ENCODE measurements around the gene ZSCAN25.
A peak's percentile ranks its signal among the peaks of the same experiment; 100 is the strongest.
"Not testable (repeated sequence)": the region's sequence is repeated elsewhere in the genome, so short reads cannot be mapped to it uniquely, and the experiment has no call there.

ZSCAN25 gene

DNA sequence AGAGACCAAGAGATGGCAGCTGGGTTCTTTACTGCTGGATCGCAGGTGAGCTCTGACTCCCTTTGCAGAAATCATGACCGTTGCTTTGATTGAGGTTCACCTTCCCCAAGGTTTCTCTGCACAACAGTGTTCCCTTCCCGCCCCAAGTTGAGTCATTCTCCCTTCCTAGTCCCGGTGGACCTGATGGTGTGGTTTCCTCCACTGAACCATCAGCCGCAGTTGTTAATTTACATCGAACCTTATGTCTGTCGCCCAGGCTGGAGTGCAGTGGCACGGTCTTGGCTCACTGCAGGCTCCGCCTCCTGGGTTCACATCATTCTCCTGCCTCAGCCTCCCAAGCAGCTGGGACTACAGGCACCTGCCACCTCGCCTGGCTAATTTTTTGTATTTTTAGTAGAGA lies 5.8 kb downstream of the ZSCAN25 start:
- Mint-ChIP-seq H3K27me3 (no peaks in the 10 kb centered on the region), H3K4me3 (no peak overlapping the region), H3K36me3 (ENCODE audit: insufficient read depth) (peaks cover 49% of the 10 kb centered on the region), H3K9me3 (no peaks in the 10 kb centered on the region), H3K4me1 (peaks cover 54% of the 10 kb centered on the region), H3K27ac (ENCODE audit: low read depth) (no peak overlapping the region)
- no peak for DNase-seq (ENCODE audit: low spot score in 2 of 2)
- no peak for ATAC-seq (replicated peaks; ENCODE audit: extremely low read depth, poor library complexity, severe bottlenecking)

- Mint-ChIP-seq H3K9me3 (no peaks in the 10 kb centered on the region), H3K4me3 (peak overlapping the region; percentile 83), H3K27ac (ENCODE audit: low read depth) (peak overlapping the region; percentile 94), H3K27me3 (no peaks in the 10 kb centered on the region), H3K4me1 (peaks cover 48% of the 10 kb centered on the region), H3K36me3 (ENCODE audit: insufficient read depth) (peaks cover 54% of the 10 kb centered on the region)
- DNase-seq (ENCODE audit: low spot score in 2 of 2): no peak
- no peak for ATAC-seq (replicated peaks; ENCODE audit: extremely low read depth, poor library complexity, severe bottlenecking)
These were observed 6.4 kb downstream of the ZSCAN25 start for GRCh38 chr7:99623091-99623693.

DNA sequence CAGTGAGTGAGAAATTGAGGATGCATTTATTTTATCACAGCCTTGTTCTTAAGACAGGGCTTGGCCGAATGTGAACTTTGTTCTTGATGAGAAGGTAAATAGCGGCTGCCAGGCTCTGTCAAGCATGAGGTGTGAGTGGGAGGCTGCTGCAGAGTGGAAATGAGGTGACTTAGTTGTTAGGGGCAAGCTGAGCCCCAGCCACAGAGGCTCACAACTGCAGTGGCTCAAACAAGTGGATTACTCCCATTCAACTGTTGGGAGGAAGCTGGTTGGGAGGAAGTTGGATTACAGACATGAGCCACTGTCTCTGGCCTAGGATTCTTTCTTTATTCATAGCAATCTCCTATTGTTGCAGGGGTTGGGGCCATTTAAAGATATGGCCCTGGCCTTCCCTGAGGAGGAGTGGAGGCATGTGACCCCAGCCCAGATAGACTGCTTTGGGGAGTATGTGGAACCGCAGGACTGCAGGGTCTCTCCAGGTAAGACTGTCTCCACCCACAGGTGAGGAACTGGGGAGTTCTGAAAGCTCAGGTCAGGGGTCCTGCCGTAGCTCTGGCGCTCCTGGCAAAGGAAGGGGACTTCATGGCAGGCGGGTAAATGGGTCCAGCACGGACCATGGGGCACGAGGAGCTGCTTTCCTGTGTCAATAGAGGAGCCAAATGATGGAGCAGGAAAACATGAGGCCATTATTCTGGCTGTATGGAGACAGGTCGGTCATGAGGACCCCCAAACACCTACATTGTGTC lies 7.1 kb downstream of the ZSCAN25 start:
- peak; percentile 36 for ATAC-seq (replicated peaks; ENCODE audit: extremely low read depth, poor library complexity, severe bottlenecking)
- DNase-seq (ENCODE audit: low spot score in 2 of 2): no peak
- Mint-ChIP-seq H3K4me1 (peaks cover 42% of the 10 kb centered on the region), H3K9me3 (no peaks in the 10 kb centered on the region), H3K4me3 (peak overlapping the region; percentile 83), H3K36me3 (ENCODE audit: insufficient read depth) (peaks cover 58% of the 10 kb centered on the region), H3K27me3 (no peaks in the 10 kb centered on the region), H3K27ac (ENCODE audit: low read depth) (peak overlapping the region; percentile 94)

DNA sequence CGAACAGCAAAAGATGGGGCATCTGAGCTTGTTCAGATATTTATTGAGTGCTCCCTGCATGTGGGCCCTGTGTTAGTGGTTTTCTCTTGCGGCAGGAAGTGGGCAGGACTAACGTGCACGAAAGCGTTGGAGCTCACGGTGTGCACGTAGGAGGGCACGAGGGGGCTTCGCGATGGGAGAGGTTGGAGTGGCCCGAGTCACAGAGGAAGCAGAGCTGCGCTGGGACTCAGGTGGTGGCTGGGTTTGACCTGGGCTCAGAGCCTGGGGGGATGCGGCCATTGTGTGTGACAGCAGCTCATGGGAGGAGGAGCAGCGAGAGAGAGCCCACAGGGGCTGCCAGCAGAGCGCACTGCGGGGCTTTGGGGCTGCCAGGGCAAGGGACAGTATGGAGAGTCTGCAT lies 7.7 kb downstream of the ZSCAN25 start:
- H3K27me3 Mint-ChIP-seq: no peaks in the 10 kb centered on the region
- no peaks in the 10 kb centered on the region for H3K9me3 Mint-ChIP-seq
- DNase-seq (ENCODE audit: low spot score in 2 of 2): peak; percentile 60 to 71
- peak overlapping the region; percentile 83 for H3K4me3 Mint-ChIP-seq
- H3K4me1 Mint-ChIP-seq: peaks cover 36% of the 10 kb centered on the region
- H3K36me3 Mint-ChIP-seq (ENCODE audit: insufficient read depth): peaks cover 57% of the 10 kb centered on the region
- H3K27ac Mint-ChIP-seq (ENCODE audit: low read depth): peak overlapping the region; percentile 94
- ATAC-seq (replicated peaks; ENCODE audit: extremely low read depth, poor library complexity, severe bottlenecking): peak; percentile 97

DNA sequence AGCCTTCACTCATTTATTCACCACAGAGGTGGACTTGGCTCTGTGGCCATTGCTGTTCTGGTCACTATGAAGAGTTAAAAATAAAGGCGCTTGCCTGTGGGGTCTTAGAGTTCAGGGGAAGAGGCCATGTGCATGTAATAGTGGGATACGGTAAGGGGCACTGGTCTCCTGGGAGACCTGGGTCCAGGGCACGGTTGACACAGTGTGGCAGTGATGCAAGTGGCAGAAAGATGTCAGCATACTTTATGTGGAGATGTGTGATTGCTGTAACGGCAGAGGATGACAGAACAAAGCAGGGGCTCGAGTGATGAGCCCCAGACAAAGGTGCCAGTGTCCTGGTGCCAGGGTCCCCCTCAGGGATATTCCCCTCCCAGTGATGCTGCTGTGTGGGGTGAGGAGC lies 8.6 kb downstream of the ZSCAN25 start:
- no peaks in the 10 kb centered on the region for H3K9me3 Mint-ChIP-seq
- H3K36me3 Mint-ChIP-seq (ENCODE audit: insufficient read depth): peaks cover 52% of the 10 kb centered on the region
- peak overlapping the region; percentile 83 for H3K4me3 Mint-ChIP-seq
- H3K27me3 Mint-ChIP-seq: no peaks in the 10 kb centered on the region
- ATAC-seq (replicated peaks; ENCODE audit: extremely low read depth, poor library complexity, severe bottlenecking) (no peak), DNase-seq (ENCODE audit: low spot score in 2 of 2) (no peak)
- peaks cover 34% of the 10 kb centered on the region for H3K4me1 Mint-ChIP-seq
- peak overlapping the region; percentile 94 for H3K27ac Mint-ChIP-seq (ENCODE audit: low read depth)

DNA sequence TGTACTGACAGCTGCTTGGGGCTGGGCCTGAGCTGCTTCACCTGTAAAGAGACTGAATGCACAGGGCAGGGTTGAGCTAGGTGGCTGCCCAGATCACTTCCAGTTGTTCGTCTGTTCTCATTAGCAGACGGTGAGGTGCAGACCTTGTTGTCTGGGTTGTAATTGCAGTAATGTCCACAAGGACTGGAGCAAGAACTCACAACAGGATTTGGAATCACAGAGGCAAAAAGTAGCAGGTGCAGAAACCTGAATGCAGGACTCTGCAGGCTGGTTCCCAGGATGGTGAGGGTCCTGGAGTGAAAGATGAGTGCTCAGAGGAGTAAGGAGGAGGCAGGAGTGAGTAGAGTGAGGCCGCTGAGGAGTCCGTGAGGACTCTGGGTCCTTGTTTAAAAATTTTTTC lies 9.2 kb downstream of the ZSCAN25 start:
- Mint-ChIP-seq H3K36me3 (ENCODE audit: insufficient read depth) (peaks cover 53% of the 10 kb centered on the region), H3K9me3 (no peaks in the 10 kb centered on the region), H3K27ac (ENCODE audit: low read depth) (peak overlapping the region; percentile 67), H3K4me1 (peaks cover 39% of the 10 kb centered on the region), H3K27me3 (no peaks in the 10 kb centered on the region), H3K4me3 (no peak overlapping the region)
- DNase-seq (ENCODE audit: low spot score in 2 of 2) (no peak), ATAC-seq (replicated peaks; ENCODE audit: extremely low read depth, poor library complexity, severe bottlenecking) (no peak)

DNA sequence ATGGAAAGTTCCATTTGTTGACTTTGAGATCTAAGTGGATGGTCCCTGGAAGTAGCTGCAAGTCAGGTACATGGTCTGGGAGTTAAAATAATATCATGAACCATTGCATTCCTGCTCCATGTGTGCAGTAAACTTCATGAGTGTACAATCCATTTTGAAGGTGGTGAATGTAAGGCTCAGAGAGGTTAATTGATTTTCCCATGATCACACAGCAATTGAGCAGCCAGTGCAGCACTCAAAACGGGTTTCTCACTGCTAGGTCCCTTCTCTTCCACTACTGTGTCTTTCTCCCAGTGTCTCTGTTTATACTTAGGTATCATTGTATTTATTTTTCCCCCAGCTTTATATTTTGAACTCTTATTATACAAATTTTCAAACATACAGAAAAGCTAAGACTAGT lies 9.9 kb downstream of the ZSCAN25 start:
- ATAC-seq (replicated peaks; ENCODE audit: extremely low read depth, poor library complexity, severe bottlenecking) (no peak), DNase-seq (ENCODE audit: low spot score in 2 of 2) (no peak)
- Mint-ChIP-seq H3K9me3 (no peaks in the 10 kb centered on the region), H3K36me3 (ENCODE audit: insufficient read depth) (peaks cover 52% of the 10 kb centered on the region), H3K4me3 (no peak overlapping the region), H3K4me1 (peaks cover 43% of the 10 kb centered on the region), H3K27me3 (no peaks in the 10 kb centered on the region), H3K27ac (ENCODE audit: low read depth) (peak overlapping the region; percentile 67)

- Mint-ChIP-seq H3K9me3 (no peaks in the 10 kb centered on the region), H3K4me1 (peaks cover 46% of the 10 kb centered on the region), H3K27ac (ENCODE audit: low read depth) (no peak overlapping the region), H3K27me3 (no peaks in the 10 kb centered on the region), H3K4me3 (no peak overlapping the region), H3K36me3 (ENCODE audit: insufficient read depth) (peaks cover 49% of the 10 kb centered on the region)
- no peak for ATAC-seq (replicated peaks; ENCODE audit: extremely low read depth, poor library complexity, severe bottlenecking)
- no peak for DNase-seq (ENCODE audit: low spot score in 2 of 2)
These were observed 10.8 kb downstream of the ZSCAN25 start for GRCh38 chr7:99627513-99627912.

DNA sequence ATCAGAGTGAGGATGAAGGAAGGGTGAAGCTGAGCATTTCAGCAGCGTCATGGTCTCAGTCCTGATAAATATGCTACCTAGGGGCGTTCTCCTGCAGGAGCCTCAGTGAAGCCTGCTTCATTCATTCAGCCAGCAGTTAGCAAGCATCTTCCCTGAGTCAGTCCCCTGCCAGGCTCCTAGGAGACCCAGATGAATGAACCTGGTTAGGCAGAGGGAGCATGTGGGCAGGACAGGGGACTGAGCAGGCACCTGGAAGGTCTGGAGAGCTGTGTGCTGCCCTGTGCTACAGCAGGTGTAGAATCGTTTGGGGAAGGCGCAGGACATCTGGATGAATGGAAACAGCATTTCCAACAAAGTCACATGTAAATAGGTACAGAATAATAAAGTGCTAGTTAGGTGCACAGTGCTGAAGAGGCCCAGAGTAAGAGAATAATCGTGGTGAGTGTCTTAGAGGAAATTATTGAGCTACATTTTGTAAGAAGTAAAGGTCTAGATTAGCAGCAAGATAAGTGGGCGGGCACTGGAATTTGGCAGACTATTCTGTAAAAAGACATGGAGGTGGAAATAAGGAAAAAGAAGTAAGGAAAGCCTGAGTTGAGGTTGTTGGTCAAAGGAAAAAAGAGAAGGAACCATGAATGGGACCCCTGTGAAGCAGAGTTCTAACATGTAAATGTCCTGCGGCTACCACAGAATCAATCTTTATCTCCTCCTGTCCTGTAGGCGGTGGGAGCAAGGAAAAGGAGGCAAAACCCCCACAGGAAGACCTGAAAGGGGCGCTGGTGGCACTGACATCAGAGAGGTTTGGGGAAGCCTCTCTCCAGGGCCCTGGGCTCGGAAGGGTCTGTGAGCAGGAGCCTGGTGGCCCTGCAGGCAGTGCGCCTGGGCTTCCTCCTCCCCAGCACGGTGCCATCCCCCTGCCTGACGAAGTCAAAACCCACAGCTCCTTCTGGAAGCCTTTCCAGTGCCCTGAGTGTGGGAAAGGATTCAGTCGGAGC lies 12.0 kb downstream of the ZSCAN25 start:
- Mint-ChIP-seq H3K36me3 (ENCODE audit: insufficient read depth) (peaks cover 47% of the 10 kb centered on the region), H3K27me3 (no peaks in the 10 kb centered on the region), H3K9me3 (no peaks in the 10 kb centered on the region), H3K4me3 (no peak overlapping the region), H3K27ac (ENCODE audit: low read depth) (peak overlapping the region; percentile 58), H3K4me1 (peaks cover 37% of the 10 kb centered on the region)
- no peak for ATAC-seq (replicated peaks; ENCODE audit: extremely low read depth, poor library complexity, severe bottlenecking)
- no peak for DNase-seq (ENCODE audit: low spot score in 2 of 2)

DNA sequence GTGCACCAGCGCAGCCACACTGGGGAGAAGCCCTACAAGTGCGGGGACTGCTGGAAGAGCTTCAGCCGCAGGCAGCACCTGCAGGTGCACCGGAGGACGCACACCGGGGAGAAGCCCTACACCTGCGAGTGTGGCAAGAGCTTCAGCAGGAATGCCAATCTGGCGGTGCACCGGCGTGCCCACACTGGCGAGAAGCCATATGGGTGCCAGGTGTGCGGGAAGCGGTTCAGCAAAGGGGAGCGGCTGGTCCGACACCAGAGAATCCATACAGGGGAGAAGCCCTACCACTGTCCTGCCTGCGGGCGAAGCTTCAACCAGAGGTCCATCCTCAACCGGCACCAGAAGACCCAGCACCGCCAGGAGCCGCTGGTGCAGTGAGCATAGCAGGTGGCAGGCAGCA lies 12.9 kb downstream of the ZSCAN25 start:
- Mint-ChIP-seq H3K27me3 (no peaks in the 10 kb centered on the region), H3K27ac (ENCODE audit: low read depth) (no peak overlapping the region), H3K4me1 (peaks cover 28% of the 10 kb centered on the region), H3K4me3 (no peak overlapping the region), H3K9me3 (no peaks in the 10 kb centered on the region), H3K36me3 (ENCODE audit: insufficient read depth) (peaks cover 42% of the 10 kb centered on the region)
- DNase-seq (ENCODE audit: low spot score in 2 of 2) (no peak), ATAC-seq (replicated peaks; ENCODE audit: extremely low read depth, poor library complexity, severe bottlenecking) (no peak)

GRCh38 chr7:99631295-99632109 lies 14.8 kb downstream of the ZSCAN25 start:
- Mint-ChIP-seq H3K9me3 (no peaks in the 10 kb centered on the region), H3K36me3 (ENCODE audit: insufficient read depth) (peaks cover 37% of the 10 kb centered on the region), H3K27ac (ENCODE audit: low read depth) (no peak overlapping the region), H3K4me1 (peaks cover 13% of the 10 kb centered on the region), H3K27me3 (no peaks in the 10 kb centered on the region), H3K4me3 (no peak overlapping the region)
- DNase-seq (ENCODE audit: low spot score in 2 of 2) (no peak), ATAC-seq (replicated peaks; ENCODE audit: extremely low read depth, poor library complexity, severe bottlenecking) (peak; percentile 68)

DNA sequence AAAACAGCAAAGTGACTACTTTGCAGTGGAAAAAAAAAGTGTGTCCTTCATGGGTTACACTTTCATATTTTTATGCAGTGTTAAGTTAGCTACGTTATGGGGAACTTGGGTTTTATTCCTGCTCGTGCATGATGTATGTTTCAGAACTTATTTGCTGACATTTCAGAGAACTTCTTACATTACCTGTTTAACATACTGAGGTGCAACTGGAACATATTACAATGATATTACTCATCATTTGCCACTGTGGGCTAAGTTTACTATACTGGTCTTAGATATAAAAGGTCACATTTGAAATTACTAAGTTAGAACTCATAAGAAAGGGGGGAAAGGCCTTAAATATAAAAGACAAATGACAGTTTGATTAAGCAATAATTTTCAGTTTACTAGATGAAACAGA lies 20.7 kb downstream of the ZSCAN25 start:
- not testable (repeated sequence) for ATAC-seq (replicated peaks; ENCODE audit: extremely low read depth, poor library complexity, severe bottlenecking); H3K27me3 Mint-ChIP-seq; H3K9me3 Mint-ChIP-seq; H3K27ac Mint-ChIP-seq (ENCODE audit: low read depth); H3K4me3 Mint-ChIP-seq; DNase-seq (ENCODE audit: low spot score in 2 of 2); H3K36me3 Mint-ChIP-seq (ENCODE audit: insufficient read depth); H3K4me1 Mint-ChIP-seq

Data from central memory CD8-positive, alpha-beta T cell (primary cell).